Hepatocyte (in vitro differentiated cells): Measurements from ENCODE around the gene CHST8.

Experiments
- CTCF ChIP-seq: fragments of 200-600 bp; sonication (generic); IDR thresholded peaks from 2 replicates; pipeline ENCODE4 v1.5.1; 2016; ENCODE audit warnings: antibody characterized with exemption, mild to moderate bottlenecking; ENCODE audit not compliant: poor library complexity
- EZH2 ChIP-seq: fragments of 200-600 bp; sonication (generic); IDR thresholded peaks from 2 replicates; pipeline ENCODE4 v1.6.1; 2016; ENCODE audit warnings: antibody characterized with exemption, mild to moderate bottlenecking, borderline replicate concordance
- EZH2phosphoT487 ChIP-seq: fragments of 200-600 bp; sonication (generic); IDR thresholded peaks from one replicate; pipeline ENCODE4 v1.6.1; 2018; ENCODE audit warnings: antibody characterized with exemption, mild to moderate bottlenecking, low read depth, moderate library complexity; ENCODE audit not compliant: unreplicated experiment, severe bottlenecking

- no peak for TF ChIP-seq CTCF
- TF ChIP-seq EZH2, result no peak
- no peak for TF ChIP-seq EZH2phosphoT487
Measured at GRCh38 chr19:33724721-33725060, 102.9 kb downstream of the CHST8 start.
